ENCODE results near the gene AMBP.

GRCh38 chr9:114027159-114027862, 50.8 kb downstream of the AMBP start:
- TF ChIP-seq CTCF (conservative IDR thresholded peaks at IDR 0.05; ENCODE audit: low read depth, low read length) (no peak), EZH2 (IDR thresholded peaks at IDR 0.05; ENCODE audit: borderline replicate concordance, low read depth, low read length, poor library complexity, severe bottlenecking) (no peak)

Data from A673 (cell line).